GM10266 (cell line): ENCODE measurements around the gene TPK1.
"Not testable (repeated sequence)": the region's sequence is repeated elsewhere in the genome, so short reads cannot be mapped to it uniquely, and the experiment has no call there.

Experiments
- DNase-seq: peaks from one replicate; pipeline ENCODE4 v3.0.0; 2012; ENCODE audit errors: extremely low spot score
- CTCF ChIP-seq: IDR thresholded peaks from 2 replicates; pipeline ENCODE4 v1.5.1; 2012; ENCODE audit warnings: mild to moderate bottlenecking, low read depth; ENCODE audit not compliant: control insufficient read depth, insufficient read depth; ENCODE audit errors: missing control alignments

The TPK1 gene

GRCh38 chr7:144736880-144737493 lies 98.9 kb downstream of the TPK1 start:
- no peak for TF ChIP-seq CTCF
- DNase-seq, result no peak

- TF ChIP-seq CTCF, result no peak
- no peak for DNase-seq
Measured at GRCh38 chr7:144735505-144736276, 100.2 kb downstream of the TPK1 start.

DNA sequence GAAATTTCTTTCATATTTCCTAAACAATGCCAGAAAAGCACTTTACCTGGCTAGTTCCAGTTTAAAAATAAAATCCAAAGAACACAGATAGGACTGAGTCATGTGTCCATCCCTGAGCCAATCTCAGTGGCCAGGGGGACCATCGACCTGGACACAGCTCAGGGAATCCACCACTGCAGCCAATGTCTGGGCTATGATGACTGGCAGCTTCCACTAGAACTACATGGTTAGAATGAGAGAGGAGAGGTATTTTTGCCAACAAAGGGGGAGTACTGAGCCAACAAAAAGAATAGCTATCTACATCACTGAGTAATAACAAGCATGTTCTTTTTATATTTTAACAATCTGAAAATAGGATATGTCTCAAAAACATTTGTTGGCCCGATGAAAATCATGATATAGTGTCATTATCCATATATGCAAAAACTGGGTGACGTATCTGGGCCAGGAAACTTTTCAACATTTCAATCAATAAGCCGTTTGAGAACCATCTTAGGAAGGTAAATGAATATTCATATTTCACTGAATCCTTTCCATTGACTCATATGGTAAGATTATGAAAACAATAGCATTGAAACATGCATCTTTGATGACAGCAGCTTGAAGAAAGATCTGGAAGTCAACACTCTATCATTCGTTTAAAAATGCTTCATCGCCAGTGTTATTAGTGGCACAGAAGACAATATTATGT lies 104.0 kb downstream of the TPK1 start:
- DNase-seq, result no peak
- TF ChIP-seq CTCF, result no peak

DNA sequence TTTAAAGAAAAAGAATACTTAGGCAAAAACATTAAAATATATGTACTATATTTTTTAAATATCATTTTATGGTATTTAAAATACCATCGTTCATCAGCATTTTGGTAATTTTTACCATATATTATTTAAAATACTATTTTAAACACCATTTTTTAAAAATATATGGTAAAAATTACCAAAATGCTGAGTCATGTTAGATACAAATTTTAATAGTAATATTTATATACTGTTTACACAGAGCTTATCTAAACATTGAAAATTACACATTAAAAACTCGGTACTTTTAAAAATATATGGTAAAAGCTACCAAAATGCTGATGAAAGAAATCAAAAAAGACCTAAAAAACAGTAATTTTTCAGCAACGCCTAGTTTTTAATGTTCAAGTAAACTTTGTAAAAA lies 105.6 kb downstream of the TPK1 start:
- DNase-seq, result no peak
- TF ChIP-seq CTCF, result no peak

DNA sequence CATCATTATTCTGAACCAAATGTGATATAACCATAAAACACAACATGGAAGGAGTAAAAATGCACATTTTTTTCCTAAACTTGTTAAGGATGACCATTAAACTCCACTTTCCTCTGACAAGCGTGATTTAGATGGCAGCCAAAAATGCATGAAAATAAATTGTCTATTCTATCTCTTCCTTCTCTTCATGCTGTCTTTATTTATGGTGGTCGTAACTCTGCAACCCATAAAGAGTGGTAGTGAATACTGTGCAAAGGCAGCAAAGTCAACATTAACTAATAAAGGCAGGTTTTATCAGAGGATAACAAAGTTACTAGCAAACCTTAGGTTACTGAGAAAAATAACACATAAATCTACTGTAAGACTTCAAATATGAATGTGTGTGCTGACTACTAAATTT lies 106.6 kb downstream of the TPK1 start:
- no peak for TF ChIP-seq CTCF
- no peak for DNase-seq

GRCh38 chr7:144728551-144728950 lies 107.3 kb downstream of the TPK1 start:
- DNase-seq, result no peak
- TF ChIP-seq CTCF, result no peak

DNA sequence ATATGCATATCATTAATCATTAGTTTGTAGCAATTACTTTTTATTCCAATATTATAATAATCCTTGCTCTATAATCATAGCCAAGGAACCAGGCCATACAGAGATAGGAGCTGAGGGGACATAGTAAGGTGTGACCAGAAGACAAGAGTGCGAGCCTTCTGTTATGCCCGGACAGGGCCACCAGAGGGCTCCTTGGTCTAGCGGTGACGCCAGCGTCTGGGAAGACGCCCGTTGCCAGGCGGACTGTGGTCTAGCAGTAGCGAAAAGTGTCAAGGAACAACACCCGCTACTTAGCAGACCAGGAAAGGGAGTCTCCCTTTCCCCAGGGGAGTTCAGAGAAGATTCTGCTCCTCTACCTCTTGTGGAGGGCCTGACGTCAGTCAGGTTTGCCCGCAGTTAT lies 109.0 kb downstream of the TPK1 start:
- DNase-seq, result not testable (repeated sequence)

- DNase-seq, result no peak
- TF ChIP-seq CTCF, result no peak
Measured at GRCh38 chr7:144725070-144725469, 110.8 kb downstream of the TPK1 start.
